GM23338 (cell line): Measurements from ENCODE around the gene TUBA4B. TPM values are rescaled to one million over a fixed set of nuclear protein-coding genes. Genes with fewer than 3 reads are reported as not detected.

Source experiments
- ATAC-seq: fragments of 200-7000 bp; cut with Tn5 transposase; 3 replicates; pipeline ENCODE4 v1.9.1; 2020
- DNase-seq: peaks from one replicate; pipeline ENCODE4 v3.0.0-alpha.2; 2015; ENCODE audit warnings: low spot score
- H2AFZ ChIP-seq: fragments of 200-600 bp; sonication (generic); 2 replicates; pipeline ENCODE4 v1.8.0; 2016; ENCODE audit warnings: antibody characterized with exemption, mild to moderate bottlenecking, moderate library complexity
- H3F3A ChIP-seq: fragments of 200-600 bp; sonication (generic); replicated peaks from 2 replicates; pipeline ENCODE4 v1.8.0; 2017; ENCODE audit warnings: antibody characterized with exemption, mixed run types, low read depth
- H3K27ac ChIP-seq: fragments of 200-600 bp; sonication (generic); 2 replicates; pipeline ENCODE4 v1.6.1; 2016; ENCODE audit warnings: low read depth
- H3K27me3 ChIP-seq: fragments of 200-600 bp; sonication (generic); 2 replicates; pipeline ENCODE4 v1.8.0; 2016; ENCODE audit warnings: mild to moderate bottlenecking, mixed run types, moderate library complexity; ENCODE audit not compliant: insufficient read depth
- H3K36me3 ChIP-seq: fragments of 200-600 bp; sonication (generic); 2 replicates; pipeline ENCODE4 v1.8.0; 2016; ENCODE audit warnings: mild to moderate bottlenecking; ENCODE audit not compliant: insufficient read depth
- H3K4me1 ChIP-seq: fragments of 200-600 bp; sonication (generic); 2 replicates; pipeline ENCODE4 v1.8.0; 2016; ENCODE audit warnings: mild to moderate bottlenecking, moderate library complexity; ENCODE audit not compliant: insufficient read depth
- H3K4me2 ChIP-seq: fragments of 200-600 bp; sonication (generic); 2 replicates; pipeline ENCODE4 v1.7.1; 2017; ENCODE audit warnings: mixed run types
- H3K4me3 ChIP-seq: fragments of 200-600 bp; sonication (generic); 2 replicates; pipeline ENCODE4 v1.6.1; 2016; ENCODE audit warnings: mixed run types
- H3K79me2 ChIP-seq: fragments of 200-600 bp; sonication (generic); replicated peaks from 2 replicates; pipeline ENCODE4 v1.8.0; 2017; ENCODE audit warnings: mild to moderate bottlenecking; ENCODE audit not compliant: insufficient read depth
- H3K9me2 ChIP-seq: fragments of 200-600 bp; sonication (generic); 2 replicates; pipeline ENCODE4 v1.8.0; 2017; ENCODE audit not compliant: insufficient read depth
- H4K20me1 ChIP-seq: fragments of 200-600 bp; sonication (generic); replicated peaks from 2 replicates; pipeline ENCODE4 v1.8.0; 2017; ENCODE audit warnings: mild to moderate bottlenecking; ENCODE audit not compliant: insufficient read depth
- H3K27ac Mint-ChIP-seq: 2 replicates; pipeline ENCODE4 v1.8.0; 2020; ENCODE audit warnings: inconsistent platforms, mild to moderate bottlenecking, moderate library complexity, mixed read lengths
- H3K27me3 Mint-ChIP-seq: 3 replicates; pipeline ENCODE4 v1.8.0; 2022; ENCODE audit warnings: low read depth, mild to moderate bottlenecking, moderate library complexity, mixed read lengths, inconsistent platforms; ENCODE audit not compliant: insufficient read depth, poor library complexity
- H3K36me3 Mint-ChIP-seq: 3 replicates; pipeline ENCODE4 v1.8.0; 2021; ENCODE audit warnings: low read depth, mild to moderate bottlenecking, inconsistent platforms, moderate library complexity, mixed read lengths
- H3K4me1 Mint-ChIP-seq: 3 replicates; pipeline ENCODE4 v1.8.0; 2020; ENCODE audit warnings: mild to moderate bottlenecking, inconsistent platforms, mixed read lengths
- H3K4me3 Mint-ChIP-seq: 3 replicates; pipeline ENCODE4 v1.8.0; 2021; ENCODE audit warnings: moderate library complexity, mild to moderate bottlenecking, inconsistent platforms, mixed read lengths
- H3K9me3 Mint-ChIP-seq: 3 replicates; pipeline ENCODE4 v1.8.0; 2020; ENCODE audit warnings: moderate library complexity, mild to moderate bottlenecking, inconsistent platforms, mixed read lengths
- EZH2phosphoT487 ChIP-seq: fragments of 200-600 bp; sonication (generic); IDR thresholded peaks from one replicate; pipeline ENCODE4 v1.8.1; 2018; ENCODE audit warnings: antibody characterized with exemption; ENCODE audit not compliant: unreplicated experiment
- ZNF114 ChIP-seq: fragments of 250-450 bp; sonication (Bioruptor Pico); IDR thresholded peaks from 2 replicates; pipeline ENCODE4 v1.5.0; 2020; ENCODE audit warnings: mild to moderate bottlenecking, moderate library complexity
- polyA plus RNA-seq: library from polyadenylated mRNA; unstranded; fragments of >200 nt; fragmentation: Nextera tagmentation; extraction: Ambion mirVana; gene quantifications from 2 replicates; pipeline ENCODE4 v1.2.1, GENCODE V29; 2016
- total RNA-seq: library from RNA; depleted of rRNA; stranded (reverse); fragments of >200 nt; shearing (Covaris generic); gene quantifications from 2 replicates; pipeline ENCODE4 v1.2.3, GENCODE V29; 2014
- TF ChIP-seq, protein P1 (sequence below): IDR thresholded peaks from 2 replicates; pipeline ENCODE4 v1.6.1; 2016; ENCODE audit warnings: antibody characterized with exemption
- TF ChIP-seq, protein P2 (sequence below): fragments of 250-450 bp; sonication (Bioruptor Pico); IDR thresholded peaks from 2 replicates; pipeline ENCODE4 v1.5.0; 2020; ENCODE audit warnings: mild to moderate bottlenecking, moderate library complexity
- TF ChIP-seq, protein P3 (sequence below), 2 experiments: fragments of 200-600 bp in 1 of 2; sonication (generic) in 1 of 2; conservative IDR thresholded peaks; 2 replicates each; pipeline versions ENCODE4 v1.5.1 to v1.6.1; 2016 to 2017; ENCODE audit warnings: antibody characterized with exemption in 2 of 2, low read depth in 2 of 2, mild to moderate bottlenecking in 2 of 2, moderate library complexity in 1 of 2

TUBA4B gene
- total and polyA plus RNA-seq, 2 experiments from 2014 or later, result 0.14 TPM; not detected in 1

DNA sequence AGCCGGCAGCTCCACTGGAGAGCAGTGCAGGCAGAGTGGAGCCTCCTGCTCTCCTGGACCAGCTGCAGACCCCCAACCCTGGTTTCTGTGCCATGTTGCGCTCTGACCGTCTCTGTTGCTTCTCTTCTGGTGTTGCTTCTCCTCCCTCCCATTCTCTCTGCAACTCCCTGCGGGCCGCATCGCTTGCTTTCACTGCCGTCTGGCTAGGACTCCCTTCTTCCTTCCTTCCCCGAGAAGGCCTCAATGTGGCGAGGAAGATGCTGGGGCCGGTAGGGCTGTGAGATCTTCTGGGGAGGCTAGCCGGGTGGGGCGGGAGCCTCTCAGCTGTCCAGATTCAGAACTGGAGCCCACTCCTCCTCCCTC lies 32.3 kb downstream of the TUBA4B start:
- H3K9me2 ChIP-seq, result no peaks in the 10 kb centered on the region
- H3K4me1 ChIP-seq, result peaks cover 4% of the 10 kb centered on the region; the same call in 1 of the 2 replicates
- no peaks in the 10 kb centered on the region; the same call in 1 of the 2 replicates for H3K36me3 ChIP-seq
- TF ChIP-seq, protein P1, sequence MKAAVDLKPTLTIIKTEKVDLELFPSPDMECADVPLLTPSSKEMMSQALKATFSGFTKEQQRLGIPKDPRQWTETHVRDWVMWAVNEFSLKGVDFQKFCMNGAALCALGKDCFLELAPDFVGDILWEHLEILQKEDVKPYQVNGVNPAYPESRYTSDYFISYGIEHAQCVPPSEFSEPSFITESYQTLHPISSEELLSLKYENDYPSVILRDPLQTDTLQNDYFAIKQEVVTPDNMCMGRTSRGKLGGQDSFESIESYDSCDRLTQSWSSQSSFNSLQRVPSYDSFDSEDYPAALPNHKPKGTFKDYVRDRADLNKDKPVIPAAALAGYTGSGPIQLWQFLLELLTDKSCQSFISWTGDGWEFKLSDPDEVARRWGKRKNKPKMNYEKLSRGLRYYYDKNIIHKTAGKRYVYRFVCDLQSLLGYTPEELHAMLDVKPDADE, result no peak
- TF ChIP-seq EZH2phosphoT487, result no peak
- TF ChIP-seq, protein P2, sequence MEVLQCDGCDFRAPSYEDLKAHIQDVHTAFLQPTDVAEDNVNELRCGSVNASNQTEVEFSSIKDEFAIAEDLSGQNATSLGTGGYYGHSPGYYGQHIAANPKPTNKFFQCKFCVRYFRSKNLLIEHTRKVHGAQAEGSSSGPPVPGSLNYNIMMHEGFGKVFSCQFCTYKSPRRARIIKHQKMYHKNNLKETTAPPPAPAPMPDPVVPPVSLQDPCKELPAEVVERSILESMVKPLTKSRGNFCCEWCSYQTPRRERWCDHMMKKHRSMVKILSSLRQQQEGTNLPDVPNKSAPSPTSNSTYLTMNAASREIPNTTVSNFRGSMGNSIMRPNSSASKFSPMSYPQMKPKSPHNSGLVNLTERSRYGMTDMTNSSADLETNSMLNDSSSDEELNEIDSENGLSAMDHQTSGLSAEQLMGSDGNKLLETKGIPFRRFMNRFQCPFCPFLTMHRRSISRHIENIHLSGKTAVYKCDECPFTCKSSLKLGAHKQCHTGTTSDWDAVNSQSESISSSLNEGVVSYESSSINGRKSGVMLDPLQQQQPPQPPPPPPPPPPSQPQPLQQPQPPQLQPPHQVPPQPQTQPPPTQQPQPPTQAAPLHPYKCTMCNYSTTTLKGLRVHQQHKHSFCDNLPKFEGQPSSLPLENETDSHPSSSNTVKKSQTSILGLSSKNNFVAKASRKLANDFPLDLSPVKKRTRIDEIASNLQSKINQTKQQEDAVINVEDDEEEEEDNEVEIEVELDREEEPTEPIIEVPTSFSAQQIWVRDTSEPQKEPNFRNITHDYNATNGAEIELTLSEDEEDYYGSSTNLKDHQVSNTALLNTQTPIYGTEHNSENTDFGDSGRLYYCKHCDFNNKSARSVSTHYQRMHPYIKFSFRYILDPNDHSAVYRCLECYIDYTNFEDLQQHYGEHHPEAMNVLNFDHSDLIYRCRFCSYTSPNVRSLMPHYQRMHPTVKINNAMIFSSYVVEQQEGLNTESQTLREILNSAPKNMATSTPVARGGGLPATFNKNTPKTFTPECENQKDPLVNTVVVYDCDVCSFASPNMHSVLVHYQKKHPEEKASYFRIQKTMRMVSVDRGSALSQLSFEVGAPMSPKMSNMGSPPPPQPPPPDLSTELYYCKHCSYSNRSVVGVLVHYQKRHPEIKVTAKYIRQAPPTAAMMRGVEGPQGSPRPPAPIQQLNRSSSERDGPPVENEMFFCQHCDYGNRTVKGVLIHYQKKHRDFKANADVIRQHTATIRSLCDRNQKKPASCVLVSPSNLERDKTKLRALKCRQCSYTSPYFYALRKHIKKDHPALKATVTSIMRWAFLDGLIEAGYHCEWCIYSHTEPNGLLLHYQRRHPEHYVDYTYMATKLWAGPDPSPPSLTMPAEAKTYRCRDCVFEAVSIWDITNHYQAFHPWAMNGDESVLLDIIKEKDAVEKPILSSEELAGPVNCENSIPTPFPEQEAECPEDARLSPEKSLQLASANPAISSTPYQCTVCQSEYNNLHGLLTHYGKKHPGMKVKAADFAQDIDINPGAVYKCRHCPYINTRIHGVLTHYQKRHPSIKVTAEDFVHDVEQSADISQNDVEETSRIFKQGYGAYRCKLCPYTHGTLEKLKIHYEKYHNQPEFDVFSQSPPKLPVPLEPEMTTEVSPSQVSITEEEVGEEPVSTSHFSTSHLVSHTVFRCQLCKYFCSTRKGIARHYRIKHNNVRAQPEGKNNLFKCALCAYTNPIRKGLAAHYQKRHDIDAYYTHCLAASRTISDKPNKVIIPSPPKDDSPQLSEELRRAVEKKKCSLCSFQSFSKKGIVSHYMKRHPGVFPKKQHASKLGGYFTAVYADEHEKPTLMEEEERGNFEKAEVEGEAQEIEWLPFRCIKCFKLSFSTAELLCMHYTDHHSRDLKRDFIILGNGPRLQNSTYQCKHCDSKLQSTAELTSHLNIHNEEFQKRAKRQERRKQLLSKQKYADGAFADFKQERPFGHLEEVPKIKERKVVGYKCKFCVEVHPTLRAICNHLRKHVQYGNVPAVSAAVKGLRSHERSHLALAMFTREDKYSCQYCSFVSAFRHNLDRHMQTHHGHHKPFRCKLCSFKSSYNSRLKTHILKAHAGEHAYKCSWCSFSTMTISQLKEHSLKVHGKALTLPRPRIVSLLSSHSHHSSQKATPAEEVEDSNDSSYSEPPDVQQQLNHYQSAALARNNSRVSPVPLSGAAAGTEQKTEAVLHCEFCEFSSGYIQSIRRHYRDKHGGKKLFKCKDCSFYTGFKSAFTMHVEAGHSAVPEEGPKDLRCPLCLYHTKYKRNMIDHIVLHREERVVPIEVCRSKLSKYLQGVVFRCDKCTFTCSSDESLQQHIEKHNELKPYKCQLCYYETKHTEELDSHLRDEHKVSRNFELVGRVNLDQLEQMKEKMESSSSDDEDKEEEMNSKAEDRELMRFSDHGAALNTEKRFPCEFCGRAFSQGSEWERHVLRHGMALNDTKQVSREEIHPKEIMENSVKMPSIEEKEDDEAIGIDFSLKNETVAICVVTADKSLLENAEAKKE (CRISPR knock-in tag), result no peak
- TF ChIP-seq ZNF114 (CRISPR knock-in tag), result no peak
- TF ChIP-seq, protein P3, sequence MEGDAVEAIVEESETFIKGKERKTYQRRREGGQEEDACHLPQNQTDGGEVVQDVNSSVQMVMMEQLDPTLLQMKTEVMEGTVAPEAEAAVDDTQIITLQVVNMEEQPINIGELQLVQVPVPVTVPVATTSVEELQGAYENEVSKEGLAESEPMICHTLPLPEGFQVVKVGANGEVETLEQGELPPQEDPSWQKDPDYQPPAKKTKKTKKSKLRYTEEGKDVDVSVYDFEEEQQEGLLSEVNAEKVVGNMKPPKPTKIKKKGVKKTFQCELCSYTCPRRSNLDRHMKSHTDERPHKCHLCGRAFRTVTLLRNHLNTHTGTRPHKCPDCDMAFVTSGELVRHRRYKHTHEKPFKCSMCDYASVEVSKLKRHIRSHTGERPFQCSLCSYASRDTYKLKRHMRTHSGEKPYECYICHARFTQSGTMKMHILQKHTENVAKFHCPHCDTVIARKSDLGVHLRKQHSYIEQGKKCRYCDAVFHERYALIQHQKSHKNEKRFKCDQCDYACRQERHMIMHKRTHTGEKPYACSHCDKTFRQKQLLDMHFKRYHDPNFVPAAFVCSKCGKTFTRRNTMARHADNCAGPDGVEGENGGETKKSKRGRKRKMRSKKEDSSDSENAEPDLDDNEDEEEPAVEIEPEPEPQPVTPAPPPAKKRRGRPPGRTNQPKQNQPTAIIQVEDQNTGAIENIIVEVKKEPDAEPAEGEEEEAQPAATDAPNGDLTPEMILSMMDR (conservative IDR thresholded peaks at IDR 0.05; ENCODE audit: low read depth in 2 of 2), result no peak
- peak overlapping the region; percentile 39; the same call in 1 of the 2 replicates for H3K4me3 ChIP-seq
- no peaks in the 10 kb centered on the region for H3K79me2 ChIP-seq
- Mint-ChIP-seq H3K36me3 (peaks cover 11% of the 10 kb centered on the region; the same call in 2 of the 3 replicates), H3K27ac (no peak overlapping the region; the same call in 1 of the 2 replicates), H3K4me1 (peaks cover 14% of the 10 kb centered on the region), H3K27me3 (peaks cover 4% of the 10 kb centered on the region), H3K9me3 (no peaks in the 10 kb centered on the region), H3K4me3 (no peak overlapping the region)
- no peak overlapping the region for H3K27ac ChIP-seq
- H3K27me3 ChIP-seq, result no peaks in the 10 kb centered on the region
- H3F3A ChIP-seq, result no peaks in the 10 kb centered on the region
- no peaks in the 10 kb centered on the region; the same call in 1 of the 2 replicates for H4K20me1 ChIP-seq
- ATAC-seq, result no peak
- no peak for DNase-seq
- H2AFZ ChIP-seq, result no peak overlapping the region
- peak overlapping the region; percentile 62; the same call in 1 of the 2 replicates for H3K4me2 ChIP-seq
